GM19328 (cell line): ENCODE results near the gene TDG.

ENCODE experiments used
- ATAC-seq: cut with Tn5 transposase; IDR thresholded peaks from one replicate; pipeline ENCODE4 v1.9.1; 2021; ENCODE audit warnings: mild to moderate bottlenecking, moderate library complexity; ENCODE audit not compliant: unreplicated experiment

TDG gene

DNA sequence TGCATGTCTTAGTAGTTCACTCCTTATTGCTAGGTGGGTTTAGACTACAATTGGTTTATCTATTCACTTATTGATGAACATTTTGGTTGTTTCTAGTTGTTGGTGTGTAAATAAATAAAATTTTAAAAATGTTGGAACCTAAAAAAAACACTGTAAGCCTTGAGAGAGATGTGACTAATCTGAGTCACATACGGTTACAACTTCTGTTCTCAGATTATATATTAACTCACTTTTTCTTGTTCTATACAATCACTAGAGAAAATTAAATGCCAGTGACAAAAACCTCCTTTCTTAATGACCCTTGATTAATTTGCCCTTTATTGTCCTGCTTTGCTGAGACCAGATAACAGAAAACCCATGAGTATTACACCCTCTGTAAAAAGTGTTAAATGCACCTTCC lies 7.1 kb upstream of the TDG start:
- no peak for ATAC-seq

GRCh38 chr12:103960616-103961227 lies 5.0 kb upstream of the TDG start:
- ATAC-seq: no peak

GRCh38 chr12:103962493-103962892 lies 3.2 kb upstream of the TDG start:
- no peak for ATAC-seq

DNA sequence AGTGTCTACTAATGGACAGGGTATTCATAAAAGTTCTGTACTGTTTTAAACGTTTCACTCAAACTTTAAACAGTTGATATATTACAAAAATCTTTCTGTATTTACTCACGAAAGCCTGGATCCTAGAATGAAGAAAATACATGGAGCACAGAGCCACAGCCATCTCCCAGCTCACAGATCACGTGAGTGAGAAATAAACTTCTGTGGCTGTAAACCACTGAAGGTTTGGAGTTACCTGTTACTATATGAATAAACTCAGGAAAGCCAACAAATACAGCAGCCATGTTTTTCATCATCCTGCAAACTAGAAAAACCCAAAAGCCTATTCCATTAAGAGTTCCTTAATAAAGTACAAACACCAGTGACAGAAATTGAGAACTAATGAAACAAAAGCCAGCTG lies 867 bp upstream of the TDG start:
- no peak for ATAC-seq

DNA sequence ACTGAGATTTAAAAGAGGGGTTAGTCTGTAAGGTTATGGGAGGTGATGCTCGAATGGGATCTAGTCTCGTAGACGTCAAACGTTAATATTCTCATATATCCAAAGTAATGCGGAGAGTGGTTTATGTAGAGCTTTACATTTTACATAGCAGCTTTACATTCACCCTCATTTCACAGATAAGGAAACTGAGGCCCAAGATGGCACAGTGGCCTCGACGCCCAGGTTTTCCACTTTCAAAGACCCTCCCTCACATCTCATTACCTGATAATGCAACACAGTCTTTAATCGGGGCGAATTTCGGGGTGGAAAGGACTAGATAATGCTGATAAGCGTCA lies 450 bp upstream of the TDG start:
- no peak for ATAC-seq

DNA sequence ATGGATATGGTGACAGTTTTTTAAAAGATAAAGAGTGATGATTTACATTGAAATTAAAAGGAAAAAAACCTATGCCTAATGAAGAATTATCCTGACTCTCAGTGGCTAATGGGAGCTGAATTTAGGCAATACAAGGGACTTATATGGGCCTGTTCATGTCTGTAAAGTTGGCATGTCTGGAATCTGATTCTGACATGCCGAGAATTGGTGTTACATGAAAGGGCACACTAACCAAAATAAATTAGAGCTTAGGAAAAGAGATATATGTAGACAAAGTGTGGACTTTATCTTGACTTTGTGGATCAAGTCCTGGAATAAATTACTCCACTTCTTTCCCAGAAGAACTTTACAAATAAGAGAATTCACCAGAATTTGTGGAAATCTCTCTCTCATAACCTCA lies 1.1 kb downstream of the TDG start:
- no peak for ATAC-seq

GRCh38 chr12:103969391-103969790 lies 3.7 kb downstream of the TDG start:
- ATAC-seq: no peak

DNA sequence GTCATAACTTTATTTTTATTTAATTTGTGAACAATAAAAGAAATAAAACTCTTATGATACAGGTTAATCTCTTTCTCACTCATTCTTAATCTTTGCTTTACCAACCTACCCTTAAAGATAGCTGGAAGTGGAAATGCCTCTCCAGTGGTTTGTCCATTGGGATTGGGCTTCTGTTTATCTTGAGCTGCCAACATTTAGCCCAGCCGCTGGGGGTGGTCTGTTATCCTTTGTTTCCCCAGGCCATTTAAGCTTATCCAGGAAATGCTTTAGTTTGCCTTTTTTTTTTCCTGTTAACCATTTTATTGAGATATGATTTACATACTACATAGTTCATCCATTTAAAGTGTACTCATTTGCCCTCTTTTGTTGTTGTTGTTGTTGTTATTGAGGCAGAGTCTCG lies 8.2 kb downstream of the TDG start:
- no peak for ATAC-seq

DNA sequence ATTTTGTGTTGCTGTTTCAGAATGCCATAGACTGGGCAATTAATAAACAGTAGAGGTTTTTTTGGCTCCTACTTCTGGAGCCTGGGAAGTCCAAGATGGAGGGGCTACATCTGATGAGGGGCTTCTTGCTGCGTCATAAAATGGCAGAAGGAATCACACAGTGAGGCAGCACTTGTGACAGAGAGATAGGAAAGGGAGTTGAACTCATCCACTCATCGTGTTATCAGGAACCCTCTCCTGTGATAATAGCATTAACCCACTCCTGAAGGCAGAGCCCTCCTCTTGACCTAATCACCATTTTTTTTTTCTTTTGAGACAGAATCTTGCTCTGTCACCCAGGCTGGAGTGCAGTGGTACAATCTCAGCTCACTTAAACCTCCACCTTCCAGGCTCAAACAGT lies 9.7 kb downstream of the TDG start:
- ATAC-seq: no peak

- ATAC-seq: no peak
Measured at GRCh38 chr12:103978384-103978982, 12.8 kb downstream of the TDG start.

DNA sequence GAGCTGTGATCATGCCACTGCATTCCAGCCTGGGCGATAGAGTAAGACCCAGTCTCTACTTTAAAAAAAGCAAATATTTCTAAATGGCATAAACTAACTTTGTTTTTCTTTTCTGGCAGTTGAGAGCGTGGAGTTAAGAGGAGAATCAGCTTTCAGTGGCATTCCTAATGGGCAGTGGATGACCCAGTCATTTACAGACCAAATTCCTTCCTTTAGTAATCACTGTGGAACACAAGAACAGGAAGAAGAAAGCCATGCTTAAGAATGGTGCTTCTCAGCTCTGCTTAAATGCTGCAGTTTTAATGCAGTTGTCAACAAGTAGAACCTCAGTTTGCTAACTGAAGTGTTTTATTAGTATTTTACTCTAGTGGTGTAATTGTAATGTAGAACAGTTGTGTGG lies 21.2 kb downstream of the TDG start:
- ATAC-seq: no peak

- no peak for ATAC-seq
Measured at GRCh38 chr12:103994235-103994634, 28.6 kb downstream of the TDG start.

GRCh38 chr12:103996595-103996994 lies 30.9 kb downstream of the TDG start:
- ATAC-seq: no peak

DNA sequence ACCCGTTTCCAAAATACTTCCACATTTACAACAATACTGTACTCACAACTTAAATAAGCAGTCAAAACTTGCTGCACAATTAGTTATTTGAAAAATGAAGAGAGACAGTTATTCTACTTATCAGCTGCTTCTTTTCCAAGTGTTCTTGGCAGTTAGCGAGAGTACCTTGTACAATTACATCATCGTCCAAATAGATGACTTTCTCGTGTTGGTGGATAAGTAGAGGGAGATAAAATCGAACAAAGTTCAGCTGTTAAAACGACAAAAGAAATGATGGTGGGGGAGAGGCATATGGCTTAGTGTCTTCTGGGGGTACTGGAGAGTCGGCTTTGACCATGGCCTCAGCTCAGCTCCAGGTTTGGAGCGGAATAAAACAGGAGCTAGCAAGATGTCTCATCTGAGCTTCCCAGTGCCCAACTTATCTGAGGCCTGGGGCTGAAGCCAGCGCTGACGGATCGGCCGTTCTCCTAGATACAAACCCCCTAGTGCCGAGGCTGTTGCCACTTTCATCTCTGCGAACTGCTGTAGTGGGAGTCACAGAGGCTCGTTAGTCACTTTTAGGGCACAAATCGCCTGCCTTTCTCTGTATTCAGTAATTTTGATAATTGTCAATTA lies 31.7 kb downstream of the TDG start:
- ATAC-seq: no peak

DNA sequence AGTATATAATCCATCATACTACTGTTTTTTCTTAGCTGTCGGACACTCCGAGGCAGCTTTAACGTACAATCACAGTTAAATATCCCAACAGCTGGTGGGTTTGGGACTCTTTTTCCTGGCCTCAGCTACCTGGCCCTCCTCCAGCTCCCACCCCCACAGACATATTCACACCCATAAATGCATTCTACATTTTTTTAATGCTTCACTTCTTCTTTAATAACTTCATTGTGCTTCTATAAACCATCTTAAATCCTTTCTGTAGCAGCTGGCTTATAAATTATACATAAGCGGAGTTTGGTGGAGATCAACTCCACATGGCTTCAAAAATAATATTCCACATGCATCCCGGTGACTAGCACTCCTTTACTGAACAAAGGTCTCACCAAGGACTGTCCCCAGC lies 33.3 kb downstream of the TDG start:
- no peak for ATAC-seq

- ATAC-seq: no peak
Measured at GRCh38 chr12:104000807-104001434, 35.2 kb downstream of the TDG start.

- no peak for ATAC-seq
Measured at GRCh38 chr12:104002686-104003085, 37.0 kb downstream of the TDG start.

GRCh38 chr12:104003596-104003995 lies 37.9 kb downstream of the TDG start:
- no peak for ATAC-seq

GRCh38 chr12:104006929-104007328 lies 41.3 kb downstream of the TDG start:
- no peak for ATAC-seq

- no peak for ATAC-seq
Measured at GRCh38 chr12:104010121-104010520, 44.4 kb downstream of the TDG start.

DNA sequence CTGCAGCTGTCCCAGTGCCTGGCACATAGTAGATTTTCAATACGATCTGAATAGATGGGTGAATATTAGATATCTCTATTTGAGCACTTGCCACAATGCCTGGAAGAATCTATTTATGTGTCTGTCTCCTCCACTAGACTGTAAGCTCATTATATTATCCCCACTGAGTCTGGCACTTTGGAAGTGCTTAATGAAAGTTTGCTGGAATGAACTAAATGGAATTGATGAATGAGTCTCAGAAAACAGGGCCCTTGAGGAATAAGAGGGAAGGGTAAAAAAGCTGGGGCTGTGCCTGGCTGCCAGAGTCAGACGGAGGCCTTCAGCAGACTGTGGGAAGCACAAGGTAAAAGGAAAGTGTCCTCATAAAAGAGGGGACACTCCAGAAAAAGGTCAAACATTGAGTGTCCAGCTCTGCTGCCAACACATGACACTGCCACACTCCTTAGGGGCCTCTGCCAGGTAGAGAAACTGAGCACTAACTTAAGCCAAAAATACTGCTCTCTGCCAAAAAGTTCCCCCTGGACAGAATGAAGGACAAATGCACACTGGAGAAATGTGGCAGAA lies 45.0 kb downstream of the TDG start:
- no peak for ATAC-seq

GRCh38 chr12:104011253-104011652 lies 45.6 kb downstream of the TDG start:
- no peak for ATAC-seq
